Upper lobe of left lung (tissue), 6 donors: Measurements from ENCODE around the gene ATP2B1. TPM values are rescaled to one million over a fixed set of nuclear protein-coding genes. Genes with fewer than 3 reads are reported as not detected.

Source experiments
- ATAC-seq, 2 donors: fragments of 200-7000 bp; cut with Tn5 transposase; one replicate each; pipeline ENCODE4 v1.9.1; 2022; ENCODE audit warnings: mild to moderate bottlenecking in 2 of 2, moderate library complexity in 2 of 2; ENCODE audit not compliant: low FRiP score in 2 of 2
- DNase-seq, 2 donors: peaks; one replicate each; pipeline ENCODE4 v3.0.0-alpha.2; 2019 to 2020
- H3K27ac ChIP-seq, 4 donors: fragments of 200-600 bp; sonication (generic); one replicate each; pipeline ENCODE4 v1.5.1; 2016 to 2019
- H3K27me3 ChIP-seq, 4 donors: fragments of 200-600 bp; sonication (generic); one replicate each; pipeline ENCODE4 v1.5.1; 2017 to 2019
- H3K36me3 ChIP-seq, 4 donors: fragments of 200-600 bp; sonication (generic); one replicate each; pipeline ENCODE4 v1.5.1; 2016 to 2019
- H3K4me1 ChIP-seq, 4 donors: fragments of 200-600 bp; sonication (generic); one replicate each; pipeline ENCODE4 v1.5.1; 2018 to 2019
- H3K4me3 ChIP-seq, 4 donors: fragments of 200-600 bp; sonication (generic); one replicate each; pipeline ENCODE4 v1.5.1; 2017 to 2019; ENCODE audit warnings: mild to moderate bottlenecking in 2 of 4, moderate library complexity in 1 of 4
- H3K9me3 ChIP-seq, 4 donors: fragments of 200-600 bp; sonication (generic); one replicate each; pipeline ENCODE4 v1.5.1; 2018 to 2019
- EP300 ChIP-seq, 4 donors: sonication (generic); formaldehyde crosslinking; IDR thresholded peaks; one replicate each; pipeline ENCODE4 v1.5.1; 2017; ENCODE audit warnings: antibody characterized with exemption in 4 of 4, control low read depth in 2 of 4
- POLR2A ChIP-seq, 4 donors: fragments of 450-650 bp; IDR thresholded peaks; one replicate each; pipeline ENCODE4 v1.5.1; 2016 to 2017; ENCODE audit warnings: antibody characterized with exemption in 4 of 4, mild to moderate bottlenecking in 2 of 4
- POLR2AphosphoS5 ChIP-seq, 2 donors: sonication (generic); formaldehyde crosslinking; IDR thresholded peaks; one replicate each; pipeline ENCODE4 v1.5.1; 2017; ENCODE audit warnings: antibody characterized with exemption in 2 of 2
- WGBS, 2 donors: methylation state at CpG; one replicate each; pipeline ENCODE4 v1.1.5; 2017 to 2018; 5-methylcytosine and 5-hydroxymethylcytosine counted together
- total RNA-seq, 6 donors: library from RNA; depleted of rRNA in 4 of 6; stranded (reverse); fragments of >200 nt in 4 of 6; gene quantifications; one replicate each; pipeline versions ENCODE4 v1.1.0 to v1.2.1, GENCODE V29; 2016 to 2021
- TF ChIP-seq, protein P1 (sequence below), 6 experiments: fragments of 450-650 bp in 4 of 6; fragments of 200-600 bp in 2 of 6; sonication (generic) in 2 of 6; IDR thresholded peaks; one replicate each; pipeline ENCODE4 v1.5.1; 2016 to 2019; ENCODE audit warnings: antibody characterized with exemption in 6 of 6
- donor health status: DM: no; HTN: no; CAD: no; lungs with moderate emphysema.
- donor health status: DM: no; HTN: yes; CAD: no; lungs with severe emphysema.

ATP2B1 gene
- total RNA-seq, 6 donors from 2014 or later = 15.2 to 50.0 (median 36.3) TPM

DNA sequence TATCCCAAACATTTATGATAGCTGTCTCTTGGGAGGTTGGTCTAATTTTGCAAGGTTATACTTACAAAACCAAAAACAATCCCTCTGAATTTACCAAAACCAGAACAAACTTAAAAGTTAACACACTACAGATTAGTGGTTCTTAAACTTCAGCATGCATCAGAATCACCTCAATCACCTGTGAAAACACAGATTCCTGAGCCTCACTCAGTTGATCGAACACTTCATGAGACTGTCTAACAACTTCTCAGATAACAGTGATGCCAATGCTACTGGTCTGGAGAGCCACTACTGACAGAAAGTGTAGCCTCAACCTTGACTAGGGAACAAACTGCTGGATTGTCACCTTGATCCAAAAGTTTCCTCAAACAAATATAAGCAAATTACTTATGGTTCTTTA lies 44.2 kb downstream of the ATP2B1 start:
- Histone ChIP-seq H3K4me1 (peaks cover 0 to 12% (median 9%) of the 10 kb centered on the region in 4 donors), H3K27me3 (no peaks in the 10 kb centered on the region), H3K27ac (no peak overlapping the region), H3K36me3 (no peaks in the 10 kb centered on the region), H3K4me3 (no peak overlapping the region), H3K9me3 (no peaks in the 10 kb centered on the region)
- 67 to 87% methylated on average over 1 of the region's 1 CpG for WGBS, 2 donors
- ATAC-seq = no peak
- no peak for DNase-seq
- TF ChIP-seq EP300 (IDR thresholded peaks at IDR 0.05) = no peak
- TF ChIP-seq, protein P1, sequence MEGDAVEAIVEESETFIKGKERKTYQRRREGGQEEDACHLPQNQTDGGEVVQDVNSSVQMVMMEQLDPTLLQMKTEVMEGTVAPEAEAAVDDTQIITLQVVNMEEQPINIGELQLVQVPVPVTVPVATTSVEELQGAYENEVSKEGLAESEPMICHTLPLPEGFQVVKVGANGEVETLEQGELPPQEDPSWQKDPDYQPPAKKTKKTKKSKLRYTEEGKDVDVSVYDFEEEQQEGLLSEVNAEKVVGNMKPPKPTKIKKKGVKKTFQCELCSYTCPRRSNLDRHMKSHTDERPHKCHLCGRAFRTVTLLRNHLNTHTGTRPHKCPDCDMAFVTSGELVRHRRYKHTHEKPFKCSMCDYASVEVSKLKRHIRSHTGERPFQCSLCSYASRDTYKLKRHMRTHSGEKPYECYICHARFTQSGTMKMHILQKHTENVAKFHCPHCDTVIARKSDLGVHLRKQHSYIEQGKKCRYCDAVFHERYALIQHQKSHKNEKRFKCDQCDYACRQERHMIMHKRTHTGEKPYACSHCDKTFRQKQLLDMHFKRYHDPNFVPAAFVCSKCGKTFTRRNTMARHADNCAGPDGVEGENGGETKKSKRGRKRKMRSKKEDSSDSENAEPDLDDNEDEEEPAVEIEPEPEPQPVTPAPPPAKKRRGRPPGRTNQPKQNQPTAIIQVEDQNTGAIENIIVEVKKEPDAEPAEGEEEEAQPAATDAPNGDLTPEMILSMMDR (IDR thresholded peaks at IDR 0.05) = no peak
- no peak for TF ChIP-seq POLR2A (IDR thresholded peaks at IDR 0.05)
- no peak for TF ChIP-seq POLR2AphosphoS5 (IDR thresholded peaks at IDR 0.05)

DNA sequence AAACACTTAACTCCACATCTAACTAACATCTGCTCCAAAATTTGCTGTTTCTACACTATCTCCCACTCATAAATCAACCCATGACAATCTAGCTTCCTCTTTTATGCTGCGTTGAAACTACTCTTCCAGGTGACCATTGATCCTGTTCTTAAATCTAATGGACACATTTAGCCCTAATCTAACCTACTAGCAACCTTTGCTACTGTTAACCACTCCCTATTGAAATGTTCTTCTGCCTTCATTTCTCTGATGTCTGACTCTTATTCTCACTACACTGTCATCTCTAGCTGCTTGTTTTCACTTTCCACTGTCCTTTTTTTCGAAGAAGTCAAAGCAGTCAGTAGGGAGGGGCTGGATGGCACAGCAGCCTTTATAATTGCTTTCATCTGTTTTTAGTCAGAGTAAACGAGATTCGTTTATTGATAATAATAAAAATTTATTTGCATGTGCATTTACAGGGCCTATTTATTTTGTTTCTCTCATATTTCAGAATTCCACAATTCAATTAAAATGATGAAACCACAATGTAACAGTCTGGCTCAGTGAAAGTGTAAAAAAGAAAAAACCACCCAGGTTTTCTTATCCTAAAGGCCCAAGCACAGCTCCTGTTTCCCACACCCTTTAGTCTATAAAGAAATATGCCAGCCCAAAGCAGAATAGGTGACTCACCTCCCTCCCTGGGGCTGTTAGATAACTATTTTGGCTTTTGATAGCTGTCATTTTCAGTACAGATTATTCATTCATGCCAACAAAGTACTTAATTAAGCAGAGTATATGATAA lies 44.9 kb downstream of the ATP2B1 start:
- Histone ChIP-seq H3K27me3 (no peaks in the 10 kb centered on the region), H3K27ac (no peak overlapping the region), H3K4me3 (no peak overlapping the region), H3K9me3 (no peaks in the 10 kb centered on the region), H3K36me3 (no peaks in the 10 kb centered on the region), H3K4me1 (peaks cover 0 to 12% (median 9%) of the 10 kb centered on the region in 4 donors)
- 44% methylated on average over 4 of the region's 4 CpGs for WGBS, 2 donors
- DNase-seq = no peak
- ATAC-seq = peak in 1 of 2 donors; percentile 63
- no peak for TF ChIP-seq POLR2A (IDR thresholded peaks at IDR 0.05)
- TF ChIP-seq EP300 (IDR thresholded peaks at IDR 0.05) = no peak
- no peak for TF ChIP-seq POLR2AphosphoS5 (IDR thresholded peaks at IDR 0.05)
- TF ChIP-seq, protein P1 (IDR thresholded peaks at IDR 0.05) = no peak

DNA sequence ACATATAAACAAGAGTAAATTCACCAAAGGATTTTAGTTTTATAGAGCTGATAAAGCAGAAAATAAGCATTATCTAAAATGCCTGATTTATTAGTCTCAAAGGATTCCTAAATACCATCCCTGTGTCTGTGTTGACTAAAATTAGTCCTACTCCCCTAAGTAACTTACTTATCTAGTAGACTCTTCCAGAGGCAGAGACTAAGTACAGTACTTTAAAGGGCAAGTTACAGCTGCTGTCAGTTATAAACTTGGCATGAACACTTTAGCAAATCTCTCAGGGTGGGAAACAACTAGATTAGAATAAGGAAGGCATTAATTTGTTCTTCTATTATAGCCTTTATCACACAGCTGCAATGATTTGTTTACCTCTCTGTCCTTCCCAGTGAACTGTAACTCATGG lies 46.0 kb downstream of the ATP2B1 start:
- H3K4me3 ChIP-seq = no peak overlapping the region
- DNase-seq (no peak), ATAC-seq (no peak)
- peaks cover 0 to 12% (median 9%) of the 10 kb centered on the region in 4 donors for H3K4me1 ChIP-seq
- no peak overlapping the region for H3K27ac ChIP-seq
- H3K27me3 ChIP-seq = no peaks in the 10 kb centered on the region
- no peaks in the 10 kb centered on the region for H3K36me3 ChIP-seq
- TF ChIP-seq POLR2AphosphoS5 (IDR thresholded peaks at IDR 0.05) = no peak
- no peak for TF ChIP-seq POLR2A (IDR thresholded peaks at IDR 0.05)
- TF ChIP-seq, protein P1 (IDR thresholded peaks at IDR 0.05) = no peak
- TF ChIP-seq EP300 (IDR thresholded peaks at IDR 0.05) = no peak
- no peaks in the 10 kb centered on the region for H3K9me3 ChIP-seq

DNA sequence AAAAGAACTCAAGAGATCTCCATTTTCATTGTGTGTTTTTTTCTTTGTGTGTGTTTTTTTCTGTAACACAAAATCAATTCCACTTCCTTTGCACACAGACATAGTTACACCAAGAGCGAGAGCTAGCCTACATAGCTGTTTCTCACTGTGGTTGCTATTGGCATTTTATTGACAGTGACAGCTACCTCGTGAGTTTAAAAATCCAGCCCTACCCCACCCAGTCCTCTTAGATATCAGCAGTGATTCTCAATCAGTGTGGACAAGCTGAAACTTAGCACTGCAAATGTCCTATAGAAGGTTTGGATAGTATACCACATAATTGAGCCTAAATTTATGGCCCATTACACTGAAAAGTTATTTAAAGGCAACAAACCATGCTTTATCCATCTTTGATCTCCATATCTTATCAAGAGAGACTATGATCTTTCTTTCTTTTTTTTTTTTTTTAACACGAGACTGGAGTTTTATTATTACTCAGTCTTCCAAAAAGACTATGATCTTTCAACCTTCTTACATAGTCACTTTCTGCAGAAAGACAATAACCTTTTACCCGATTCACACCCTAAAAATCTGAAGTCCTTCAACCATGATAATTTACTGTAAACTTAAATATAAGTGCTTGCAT lies 46.8 kb downstream of the ATP2B1 start:
- H3K4me3 ChIP-seq = no peak overlapping the region
- no peak overlapping the region for H3K27ac ChIP-seq
- H3K4me1 ChIP-seq = peaks cover 0 to 12% (median 9%) of the 10 kb centered on the region in 4 donors
- TF ChIP-seq EP300 (IDR thresholded peaks at IDR 0.05) (no peak), POLR2AphosphoS5 (IDR thresholded peaks at IDR 0.05) (no peak), POLR2A (IDR thresholded peaks at IDR 0.05) (no peak)
- TF ChIP-seq, protein P1 (IDR thresholded peaks at IDR 0.05) = no peak
- H3K9me3 ChIP-seq = no peaks in the 10 kb centered on the region
- DNase-seq = no peak
- ATAC-seq = no peak
- no peaks in the 10 kb centered on the region for H3K27me3 ChIP-seq
- 83 to 89% methylated on average over 4 of the region's 4 CpGs for WGBS, 2 donors
- no peaks in the 10 kb centered on the region for H3K36me3 ChIP-seq
